Activated CD8-positive, alpha-beta memory T cell treated with anti-CD3 and anti-CD28 coated beads, Interleukin-2, amount 50 U/mL, for 1 hour (primary cell): ENCODE results near the gene MMD2.

Source experiments
- DNase-seq: peaks from one replicate; pipeline ENCODE4 v3.0.0-alpha.2; 2020; ENCODE audit errors: extremely low read depth

Gene MMD2

GRCh38 chr7:4871056-4871680, 87.8 kb downstream of the MMD2 start:
- no peak for DNase-seq

- no peak for DNase-seq
Measured at GRCh38 chr7:4868493-4868892, 90.5 kb downstream of the MMD2 start.

- DNase-seq, result no peak
Measured at GRCh38 chr7:4866528-4867496, 92.2 kb downstream of the MMD2 start.

GRCh38 chr7:4862156-4862555, 96.8 kb downstream of the MMD2 start:
- DNase-seq, result no peak

GRCh38 chr7:4861673-4862072, 97.3 kb downstream of the MMD2 start, which contains the start of gene PAPOLB:
PAPOLB (minus strand) TSS chr7:4862030; CDS start chr7:4861810, 220 bp downstream.
- no peak for DNase-seq

- DNase-seq, result no peak
Measured at GRCh38 chr7:4861227-4861626, 97.8 kb downstream of the MMD2 start.

DNA sequence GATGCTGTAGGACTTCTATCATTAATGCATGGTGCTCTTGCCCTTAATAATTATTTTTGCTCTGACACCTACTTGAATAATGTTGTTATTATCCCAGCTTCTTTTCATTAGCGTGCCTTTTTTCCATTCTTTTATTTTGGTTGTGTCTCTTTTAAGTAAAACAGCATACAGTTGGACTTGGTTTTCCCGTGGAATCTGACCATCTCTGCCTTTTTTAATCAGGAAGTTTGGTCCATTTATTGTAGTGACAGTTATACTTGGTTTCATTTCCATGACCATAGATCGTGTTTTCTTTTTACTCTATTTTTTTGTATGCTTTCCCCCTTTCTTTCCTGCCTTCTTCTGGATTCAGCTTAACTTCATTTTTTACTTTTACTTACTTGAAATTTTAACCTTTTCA, 101.8 kb downstream of the MMD2 start:
- DNase-seq, result no peak

DNA sequence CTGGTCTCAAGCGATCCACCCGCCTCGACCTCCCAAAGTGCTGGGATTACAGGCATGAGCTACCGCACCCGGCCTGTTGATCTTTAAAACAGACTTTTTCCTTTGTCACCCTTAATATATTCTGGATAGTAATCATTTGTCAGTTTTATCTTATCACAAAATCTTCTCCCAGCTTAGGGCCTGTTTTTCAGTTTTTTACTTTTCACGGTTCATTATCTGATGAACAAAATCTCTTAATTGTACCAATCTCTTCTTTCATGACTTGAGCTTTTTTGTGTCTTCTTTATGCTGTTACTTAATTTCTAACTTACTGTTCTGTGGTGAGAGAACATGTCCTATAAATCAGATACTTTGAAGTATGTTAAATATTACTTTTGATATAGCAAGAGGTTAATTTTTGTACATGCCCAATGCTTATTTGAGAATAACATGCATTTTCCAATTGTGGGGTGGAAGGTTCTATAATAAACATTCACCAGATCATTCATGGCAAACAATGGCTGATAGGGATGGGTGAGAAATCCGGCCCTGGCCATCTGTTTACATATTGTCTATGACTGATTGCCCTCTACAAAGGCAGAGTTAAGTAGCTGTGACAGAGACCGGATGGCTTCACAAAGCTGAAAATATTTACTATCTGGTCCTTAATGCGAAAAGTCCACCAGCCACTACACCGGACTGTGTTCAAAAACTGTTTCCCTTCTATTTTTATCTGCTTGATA, 102.5 kb downstream of the MMD2 start:
- no peak for DNase-seq
